HepG2 (cell line): ENCODE data around the gene ATP11B. TPM values are rescaled to one million over a fixed set of nuclear protein-coding genes. Genes with fewer than 3 reads are reported as not detected.

ENCODE experiments used
- ATAC-seq: fragments of 200-7000 bp; cut with Tn5 transposase; 3 replicates; pipeline ENCODE4 v1.9.1; 2020; ENCODE audit warnings: mild to moderate bottlenecking, moderate library complexity
- BruUV-seq: library from RNA; stranded (reverse); fragments of 400-500 nt; replicated peaks from 2 replicates; lab custom pipeline; 2021; lab: Mats Ljungman, UMichigan
- CTCF ChIA-PET: fragments of 300-600 bp; formaldehyde crosslinking; extraction: SDS; loops from one replicate; lab custom pipeline; 2021; ENCODE audit warnings: low total read pairs, inconsistent platforms, low intra/inter-chr PET ratio; lab: Yijun Ruan, JAX
- POLR2A ChIA-PET: fragments of 350-600 bp; sonication (Branson Sonifier 250); formaldehyde crosslinking; loops from one replicate; lab custom pipeline; 2020; ENCODE audit warnings: antibody characterized with exemption, inconsistent platforms; lab: Yijun Ruan, JAX
- DNase-seq: peaks from one replicate; pipeline ENCODE4 v3.0.0-alpha.2; 2015; ENCODE audit warnings: low spot score
- FAIRE-seq: peaks from 3 replicates; lab custom pipeline; 2011; peaks lifted over from hg19 to GRCh38; lab: Jason Lieb, UNC
- H2AFZ ChIP-seq: one replicate; pipeline ENCODE4 v1.6.1; 2011; ENCODE audit warnings: low read length, inconsistent platforms
- H3K27ac ChIP-seq: fragments of 300-600 bp; 3 replicates; pipeline ENCODE4 v1.8.0; 2011; ENCODE audit warnings: mixed run types, mild to moderate bottlenecking, mixed read lengths, low read length, inconsistent platforms; ENCODE audit not compliant: insufficient read depth; ENCODE audit errors: extremely low read length
- H3K27me3 ChIP-seq, 2 experiments: fragments of 200-600 bp in 1 of 2; 2 replicates in 1 of 2; 3 replicates in 1 of 2; pipeline versions ENCODE4 v1.6.0 to v1.8.0; 2011; ENCODE audit warnings: low read length in 2 of 2, mild to moderate bottlenecking in 2 of 2, moderate library complexity in 2 of 2, inconsistent platforms in 1 of 2; ENCODE audit not compliant: insufficient read depth in 2 of 2, control insufficient read depth in 1 of 2
- H3K36me3 ChIP-seq, 2 experiments: fragments of 200-600 bp in 1 of 2; replicated peaks in 1 of 2; 2 replicates in 1 of 2; 3 replicates in 1 of 2; pipeline versions ENCODE4 v1.5.1 to v1.8.0; 2011; ENCODE audit warnings: low read length in 2 of 2, inconsistent platforms in 1 of 2; ENCODE audit not compliant: insufficient read depth in 2 of 2, control insufficient read depth in 1 of 2
- H3K4me1 ChIP-seq: 2 replicates; pipeline ENCODE4 v1.5.1; 2012; ENCODE audit warnings: low read length, inconsistent platforms; ENCODE audit not compliant: insufficient read depth
- H3K4me2 ChIP-seq: 2 replicates; pipeline ENCODE4 v1.6.0; 2011; ENCODE audit warnings: low read depth, low read length, inconsistent platforms
- H3K4me3 ChIP-seq, 3 experiments: fragments of 200-600 bp in 1 of 3; sonication (generic), shearing (Covaris generic) in 1 of 3; replicated peaks in 1 of 3; 2 replicates each; pipeline ENCODE4 v1.5.1; 2011 to 2016; ENCODE audit warnings: low read length in 3 of 3, inconsistent platforms in 2 of 3, low read depth in 2 of 3, mild to moderate bottlenecking in 2 of 3, control low read depth in 1 of 3, mixed read lengths in 1 of 3; ENCODE audit not compliant: insufficient read depth in 1 of 3
- H3K79me2 ChIP-seq: one replicate; pipeline ENCODE4 v1.6.1; 2011; ENCODE audit warnings: low read length, inconsistent platforms; ENCODE audit not compliant: insufficient read depth
- H3K9ac ChIP-seq: 2 replicates; pipeline ENCODE4 v1.6.0; 2011; ENCODE audit warnings: mild to moderate bottlenecking, low read depth, low read length, inconsistent platforms; ENCODE audit not compliant: insufficient read depth
- H3K9me3 ChIP-seq: 2 replicates; pipeline ENCODE4 v1.5.1; 2012; ENCODE audit warnings: mild to moderate bottlenecking, low read length
- H4K20me1 ChIP-seq: 2 replicates; pipeline ENCODE4 v1.6.0; 2011; ENCODE audit warnings: inconsistent platforms, mild to moderate bottlenecking, low read length, moderate library complexity; ENCODE audit not compliant: insufficient read depth
- CHD2 ChIP-seq: IDR thresholded peaks from 2 replicates; pipeline ENCODE4 v1.6.1; 2011; ENCODE audit warnings: low read depth, low read length, improper control_type of control experiment
- POLR2A ChIP-seq, 2 experiments: IDR thresholded peaks; 2 replicates each; pipeline ENCODE4 v1.6.1; 2011; ENCODE audit warnings: low read depth in 2 of 2, low read length in 2 of 2, mild to moderate bottlenecking in 1 of 2, moderate library complexity in 1 of 2; ENCODE audit not compliant: insufficient read depth in 1 of 2
- ZNF430 ChIP-seq: sonication (generic); formaldehyde crosslinking; IDR thresholded peaks from 2 replicates; pipeline ENCODE4 v1.9.0; 2021; ENCODE audit warnings: mild to moderate bottlenecking, missing genetic modification reagents
- ZNF431 ChIP-seq: sonication (generic); formaldehyde crosslinking; IDR thresholded peaks from 2 replicates; pipeline ENCODE4 v1.9.0; 2022; ENCODE audit warnings: missing genetic modification reagents, low read depth, mild to moderate bottlenecking, borderline replicate concordance
- WGBS: methylation state at CpG from one replicate; pipeline ENCODE4 v1.1.6; 2017; ENCODE audit warnings: low lambda C conversion rate; 5-methylcytosine and 5-hydroxymethylcytosine counted together
- in situ Hi-C: cut with HindIII; loops from 2 replicates; pipeline ENCODE4 v1.10.0; 2017; ENCODE audit warnings: low pct_unique_long_range_greater_than_20kb; ENCODE audit not compliant: extremely low pct_ligation_motif_present
- intact Hi-C: fragments of 100-400 bp; cut with micrococcal nuclease; formaldehyde crosslinking; loops from one replicate; pipeline ENCODE4 v1.10.0; 2022; ENCODE audit not compliant: unreplicated experiment
- polyA plus RNA-seq, 8 experiments: library from polyadenylated mRNA; depleted of rRNA in 3 of 8; stranded (reverse) in 7 of 8; unstranded in 1 of 8; fragments of >200 nt; fragmentation: Illumina TruSeq in 4 of 8; extraction: Trizol in 4 of 8; gene quantifications; 2 replicates each; pipeline versions ENCODE4 v1.2.1 to v1.2.3, GENCODE V29; 2011 to 2016; ENCODE audit warnings: low read depth in 4 of 8, missing spikeins in 1 of 8, mixed read lengths in 1 of 8; ENCODE audit not compliant: insufficient read depth in 1 of 8
- total RNA-seq, 5 experiments: library from RNA; depleted of rRNA; stranded (reverse); fragments of >200 nt; fragmentation: Illumina TruSeq; extraction: Trizol; gene quantifications; 2 replicates each; pipeline ENCODE4 v1.2.3, GENCODE V29; 2016; ENCODE audit warnings: low read depth in 1 of 5
- TF ChIP-seq, protein P1 (sequence below): IDR thresholded peaks from 2 replicates; pipeline ENCODE4 v1.6.1; 2016; ENCODE audit warnings: low read depth, control low read depth
- TF ChIP-seq, protein P2 (sequence below): sonication (generic); formaldehyde crosslinking; IDR thresholded peaks from 2 replicates; pipeline ENCODE4 v1.8.1; 2022; ENCODE audit warnings: low read depth, mild to moderate bottlenecking, missing genetic modification reagents

Gene ATP11B
- total and polyA plus RNA-seq, 2 of the 13 experiments (the other 11 are each of a cell fraction or from before 2014, with no cell fraction given): 10.1 to 22.9 TPM

DNA sequence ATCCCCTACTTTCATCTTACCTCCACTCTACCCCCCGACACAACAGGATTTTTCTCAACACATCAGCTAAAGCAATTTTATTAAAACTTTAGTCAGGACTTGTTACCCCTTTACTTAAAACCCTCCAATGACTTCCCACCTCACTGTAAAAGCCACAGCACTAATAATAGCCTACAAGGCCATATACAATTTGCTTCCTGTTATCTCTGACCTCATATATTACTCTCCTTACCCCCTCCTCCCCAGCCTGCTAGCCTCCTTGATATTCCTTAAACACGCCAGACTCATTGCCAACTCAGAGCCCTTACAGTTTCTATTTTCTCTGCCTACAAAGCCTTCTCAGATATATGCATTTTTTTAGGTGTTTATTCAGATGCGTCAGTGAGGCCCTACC, 132.6 kb downstream of the ATP11B start (continued):
- TF ChIP-seq, protein P1, sequence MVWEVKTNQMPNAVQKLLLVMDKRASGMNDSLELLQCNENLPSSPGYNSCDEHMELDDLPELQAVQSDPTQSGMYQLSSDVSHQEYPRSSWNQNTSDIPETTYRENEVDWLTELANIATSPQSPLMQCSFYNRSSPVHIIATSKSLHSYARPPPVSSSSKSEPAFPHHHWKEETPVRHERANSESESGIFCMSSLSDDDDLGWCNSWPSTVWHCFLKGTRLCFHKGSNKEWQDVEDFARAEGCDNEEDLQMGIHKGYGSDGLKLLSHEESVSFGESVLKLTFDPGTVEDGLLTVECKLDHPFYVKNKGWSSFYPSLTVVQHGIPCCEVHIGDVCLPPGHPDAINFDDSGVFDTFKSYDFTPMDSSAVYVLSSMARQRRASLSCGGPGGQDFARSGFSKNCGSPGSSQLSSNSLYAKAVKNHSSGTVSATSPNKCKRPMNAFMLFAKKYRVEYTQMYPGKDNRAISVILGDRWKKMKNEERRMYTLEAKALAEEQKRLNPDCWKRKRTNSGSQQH (CRISPR knock-in tag): no peak
- TF ChIP-seq ZNF431 (CRISPR knock-in tag): no peak
- no peak for TF ChIP-seq CHD2
- TF ChIP-seq POLR2A (IDR thresholded peaks at IDR 0.05; ENCODE audit: insufficient read depth in 1 of 2, low read depth in 2 of 2, low read length in 2 of 2): no peak

DNA sequence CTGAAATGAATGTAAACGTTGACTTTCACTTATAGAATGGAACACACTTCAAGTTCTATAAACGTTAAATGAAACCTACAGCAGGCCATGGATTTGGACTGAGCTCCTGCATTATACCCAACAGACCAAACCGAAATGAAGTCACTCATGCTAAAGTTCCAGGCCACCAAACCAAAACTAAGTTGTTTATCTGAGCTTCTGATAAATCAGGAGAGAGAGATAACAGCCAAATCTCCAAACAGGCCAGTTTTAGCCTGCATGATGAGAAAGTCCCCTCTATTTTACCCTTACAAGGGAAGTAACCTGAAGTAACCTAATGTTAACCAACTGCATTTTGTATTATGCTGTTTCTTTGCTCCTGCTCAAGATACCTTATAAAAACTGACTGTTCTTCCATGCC, 142.5 kb downstream of the ATP11B start:
- intact Hi-C loops (no loop called here), in situ Hi-C loops (no loop called here)
- WGBS: 77% methylated on average over 3 of the region's 3 CpGs
- H3K9me3 ChIP-seq: no peaks in the 10 kb centered on the region
- H3K36me3 ChIP-seq: no peaks in the 10 kb centered on the region
- BruUV-seq: no TSS peak
- H2AFZ ChIP-seq: no peak overlapping the region
- H3K4me2 ChIP-seq: no peak overlapping the region
- H3K4me3 ChIP-seq: no peak overlapping the region
- H4K20me1 ChIP-seq: no peaks in the 10 kb centered on the region
- H3K79me2 ChIP-seq: no peaks in the 10 kb centered on the region
- H3K9ac ChIP-seq: no peak overlapping the region
- no peaks in the 10 kb centered on the region for H3K4me1 ChIP-seq
- no peak overlapping the region for H3K27ac ChIP-seq
- ATAC-seq (no peak), FAIRE-seq (no peak), DNase-seq (no peak)
- POLR2A ChIA-PET: no interaction called here
- no peaks in the 10 kb centered on the region for H3K27me3 ChIP-seq
- CTCF ChIA-PET: no interaction called here
- TF ChIP-seq ZNF430 (CRISPR knock-in tag): no peak
- TF ChIP-seq, protein P2, sequence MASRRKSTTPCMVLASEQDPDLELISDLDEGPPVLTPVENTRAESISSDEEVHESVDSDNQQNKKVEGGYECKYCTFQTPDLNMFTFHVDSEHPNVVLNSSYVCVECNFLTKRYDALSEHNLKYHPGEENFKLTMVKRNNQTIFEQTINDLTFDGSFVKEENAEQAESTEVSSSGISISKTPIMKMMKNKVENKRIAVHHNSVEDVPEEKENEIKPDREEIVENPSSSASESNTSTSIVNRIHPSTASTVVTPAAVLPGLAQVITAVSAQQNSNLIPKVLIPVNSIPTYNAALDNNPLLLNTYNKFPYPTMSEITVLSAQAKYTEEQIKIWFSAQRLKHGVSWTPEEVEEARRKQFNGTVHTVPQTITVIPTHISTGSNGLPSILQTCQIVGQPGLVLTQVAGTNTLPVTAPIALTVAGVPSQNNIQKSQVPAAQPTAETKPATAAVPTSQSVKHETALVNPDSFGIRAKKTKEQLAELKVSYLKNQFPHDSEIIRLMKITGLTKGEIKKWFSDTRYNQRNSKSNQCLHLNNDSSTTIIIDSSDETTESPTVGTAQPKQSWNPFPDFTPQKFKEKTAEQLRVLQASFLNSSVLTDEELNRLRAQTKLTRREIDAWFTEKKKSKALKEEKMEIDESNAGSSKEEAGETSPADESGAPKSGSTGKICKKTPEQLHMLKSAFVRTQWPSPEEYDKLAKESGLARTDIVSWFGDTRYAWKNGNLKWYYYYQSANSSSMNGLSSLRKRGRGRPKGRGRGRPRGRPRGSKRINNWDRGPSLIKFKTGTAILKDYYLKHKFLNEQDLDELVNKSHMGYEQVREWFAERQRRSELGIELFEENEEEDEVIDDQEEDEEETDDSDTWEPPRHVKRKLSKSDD (CRISPR knock-in tag): no peak
